ENCODE measurements around the gene KRT34.

DNA sequence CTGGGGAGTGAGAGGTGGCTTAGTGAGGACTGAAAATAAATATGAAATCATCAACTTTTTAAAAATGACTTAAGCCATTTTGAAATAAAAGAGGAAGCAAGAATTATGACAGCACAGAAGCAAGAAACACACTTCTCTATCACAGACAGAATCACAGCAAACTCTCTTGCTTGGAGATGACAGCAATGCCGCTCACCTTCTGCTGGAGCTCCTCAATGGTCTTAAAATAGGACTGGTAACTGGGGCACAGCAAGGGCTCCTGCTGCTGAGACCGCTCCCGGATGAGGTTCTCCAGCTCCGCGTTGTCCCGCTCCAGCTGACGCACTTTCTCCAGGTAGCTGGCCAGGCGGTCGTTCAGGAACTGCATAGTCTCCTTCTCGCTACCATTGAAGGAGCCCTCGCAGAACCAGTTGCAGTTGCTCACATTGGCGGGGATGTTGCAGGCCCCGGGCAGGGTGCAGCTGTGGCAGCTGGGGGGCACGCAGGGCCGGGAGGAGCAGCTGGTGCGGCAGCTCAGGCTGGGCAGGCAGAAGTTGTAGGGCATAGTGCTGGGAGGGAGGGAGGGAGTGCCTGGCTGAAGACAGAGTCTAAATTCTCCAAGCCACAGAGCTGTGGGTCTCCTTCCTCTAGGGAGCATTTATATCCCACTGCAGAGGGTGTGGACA is 15.0 kb upstream of the KRT34 start, which contains the start of gene KRT31:
- TF ChIP-seq POLR2AphosphoS5 (IDR thresholded peaks at IDR 0.05; ENCODE audit: low read depth) = no peak
- no peak for TF ChIP-seq CTCF (conservative IDR thresholded peaks at IDR 0.05; ENCODE audit: low read depth in 2 of 2)
- TF ChIP-seq EZH2 (IDR thresholded peaks at IDR 0.05; ENCODE audit: low read depth, unreplicated experiment) = no peak
- TF ChIP-seq EZH2phosphoT487 (IDR thresholded peaks at IDR 0.05; ENCODE audit: unreplicated experiment) = no peak
- TF ChIP-seq STAT1 (IDR thresholded peaks at IDR 0.05; ENCODE audit: unreplicated experiment) = no peak
- TF ChIP-seq, protein P1, sequence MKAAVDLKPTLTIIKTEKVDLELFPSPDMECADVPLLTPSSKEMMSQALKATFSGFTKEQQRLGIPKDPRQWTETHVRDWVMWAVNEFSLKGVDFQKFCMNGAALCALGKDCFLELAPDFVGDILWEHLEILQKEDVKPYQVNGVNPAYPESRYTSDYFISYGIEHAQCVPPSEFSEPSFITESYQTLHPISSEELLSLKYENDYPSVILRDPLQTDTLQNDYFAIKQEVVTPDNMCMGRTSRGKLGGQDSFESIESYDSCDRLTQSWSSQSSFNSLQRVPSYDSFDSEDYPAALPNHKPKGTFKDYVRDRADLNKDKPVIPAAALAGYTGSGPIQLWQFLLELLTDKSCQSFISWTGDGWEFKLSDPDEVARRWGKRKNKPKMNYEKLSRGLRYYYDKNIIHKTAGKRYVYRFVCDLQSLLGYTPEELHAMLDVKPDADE (IDR thresholded peaks at IDR 0.05) = no peak
- no peak for TF ChIP-seq JUNB (IDR thresholded peaks at IDR 0.05; ENCODE audit: unreplicated experiment)
- no peak for TF ChIP-seq ZNF462 (CRISPR knock-in tag; IDR thresholded peaks at IDR 0.05)
- no peak for TF ChIP-seq ZNF114 (CRISPR knock-in tag; IDR thresholded peaks at IDR 0.05)
- TF ChIP-seq, protein P2, sequence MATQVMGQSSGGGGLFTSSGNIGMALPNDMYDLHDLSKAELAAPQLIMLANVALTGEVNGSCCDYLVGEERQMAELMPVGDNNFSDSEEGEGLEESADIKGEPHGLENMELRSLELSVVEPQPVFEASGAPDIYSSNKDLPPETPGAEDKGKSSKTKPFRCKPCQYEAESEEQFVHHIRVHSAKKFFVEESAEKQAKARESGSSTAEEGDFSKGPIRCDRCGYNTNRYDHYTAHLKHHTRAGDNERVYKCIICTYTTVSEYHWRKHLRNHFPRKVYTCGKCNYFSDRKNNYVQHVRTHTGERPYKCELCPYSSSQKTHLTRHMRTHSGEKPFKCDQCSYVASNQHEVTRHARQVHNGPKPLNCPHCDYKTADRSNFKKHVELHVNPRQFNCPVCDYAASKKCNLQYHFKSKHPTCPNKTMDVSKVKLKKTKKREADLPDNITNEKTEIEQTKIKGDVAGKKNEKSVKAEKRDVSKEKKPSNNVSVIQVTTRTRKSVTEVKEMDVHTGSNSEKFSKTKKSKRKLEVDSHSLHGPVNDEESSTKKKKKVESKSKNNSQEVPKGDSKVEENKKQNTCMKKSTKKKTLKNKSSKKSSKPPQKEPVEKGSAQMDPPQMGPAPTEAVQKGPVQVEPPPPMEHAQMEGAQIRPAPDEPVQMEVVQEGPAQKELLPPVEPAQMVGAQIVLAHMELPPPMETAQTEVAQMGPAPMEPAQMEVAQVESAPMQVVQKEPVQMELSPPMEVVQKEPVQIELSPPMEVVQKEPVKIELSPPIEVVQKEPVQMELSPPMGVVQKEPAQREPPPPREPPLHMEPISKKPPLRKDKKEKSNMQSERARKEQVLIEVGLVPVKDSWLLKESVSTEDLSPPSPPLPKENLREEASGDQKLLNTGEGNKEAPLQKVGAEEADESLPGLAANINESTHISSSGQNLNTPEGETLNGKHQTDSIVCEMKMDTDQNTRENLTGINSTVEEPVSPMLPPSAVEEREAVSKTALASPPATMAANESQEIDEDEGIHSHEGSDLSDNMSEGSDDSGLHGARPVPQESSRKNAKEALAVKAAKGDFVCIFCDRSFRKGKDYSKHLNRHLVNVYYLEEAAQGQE (IDR thresholded peaks at IDR 0.05; ENCODE audit: unreplicated experiment) = no peak
- no peak for TF ChIP-seq ZNF331 (CRISPR knock-in tag; IDR thresholded peaks at IDR 0.05; ENCODE audit: low read depth)
